ENCODE data around the gene BLM. TPM values are rescaled to one million over a fixed set of nuclear protein-coding genes. Genes with fewer than 3 reads are reported as not detected.
"Not testable (repeated sequence)": the region's sequence is repeated elsewhere in the genome, so short reads cannot be mapped to it uniquely, and the experiment has no call there.

Gene BLM
- total and polyA plus RNA-seq, 2 of the 13 experiments (the other 11 are each of a cell fraction or from before 2014, with no cell fraction given) = 5.1 to 11.8 TPM

DNA sequence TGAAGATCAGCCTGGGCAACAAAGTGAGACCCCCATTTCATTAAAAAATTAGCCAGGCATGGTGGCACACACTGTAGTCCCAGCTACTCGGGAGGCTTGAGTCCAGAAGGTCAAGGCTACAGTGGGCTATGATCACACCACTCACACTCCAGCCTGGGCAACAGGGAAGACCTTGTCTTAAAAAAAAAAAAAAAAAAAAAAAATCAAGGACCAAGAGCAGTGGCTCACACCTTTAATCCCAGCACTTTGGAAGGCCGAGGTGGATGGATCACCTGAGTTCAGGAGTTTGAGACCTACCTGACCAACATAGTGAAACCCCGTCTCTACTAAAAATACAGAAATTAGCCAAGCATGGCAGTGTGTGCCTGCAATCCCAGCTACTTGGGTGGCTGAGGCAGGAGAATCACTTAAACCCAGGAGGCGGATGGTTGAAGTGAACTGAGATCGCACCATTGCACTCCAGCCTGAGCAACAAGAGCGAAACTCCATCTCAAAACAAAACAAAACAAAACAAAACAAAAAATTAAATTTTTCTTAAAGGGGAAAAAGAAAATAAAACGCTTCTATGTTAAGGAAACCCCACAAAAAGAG, 49.3 kb upstream of the BLM start:
- peak; percentile 50; the same call in 1 of the 2 replicates for TF ChIP-seq HNF4A (CRISPR knock-in tag; IDR thresholded peaks at IDR 0.05)
- TF ChIP-seq, protein P1, sequence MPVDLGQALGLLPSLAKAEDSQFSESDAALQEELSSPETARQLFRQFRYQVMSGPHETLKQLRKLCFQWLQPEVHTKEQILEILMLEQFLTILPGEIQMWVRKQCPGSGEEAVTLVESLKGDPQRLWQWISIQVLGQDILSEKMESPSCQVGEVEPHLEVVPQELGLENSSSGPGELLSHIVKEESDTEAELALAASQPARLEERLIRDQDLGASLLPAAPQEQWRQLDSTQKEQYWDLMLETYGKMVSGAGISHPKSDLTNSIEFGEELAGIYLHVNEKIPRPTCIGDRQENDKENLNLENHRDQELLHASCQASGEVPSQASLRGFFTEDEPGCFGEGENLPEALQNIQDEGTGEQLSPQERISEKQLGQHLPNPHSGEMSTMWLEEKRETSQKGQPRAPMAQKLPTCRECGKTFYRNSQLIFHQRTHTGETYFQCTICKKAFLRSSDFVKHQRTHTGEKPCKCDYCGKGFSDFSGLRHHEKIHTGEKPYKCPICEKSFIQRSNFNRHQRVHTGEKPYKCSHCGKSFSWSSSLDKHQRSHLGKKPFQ (CRISPR knock-in tag; IDR thresholded peaks at IDR 0.05; ENCODE audit: insufficient replicate concordance) = peak; percentile 99
- peak; percentile 45; the same call in 1 of the 2 replicates for TF ChIP-seq ZNF460 (CRISPR knock-in tag; IDR thresholded peaks at IDR 0.05; ENCODE audit: borderline replicate concordance)
- TF ChIP-seq, protein P2, sequence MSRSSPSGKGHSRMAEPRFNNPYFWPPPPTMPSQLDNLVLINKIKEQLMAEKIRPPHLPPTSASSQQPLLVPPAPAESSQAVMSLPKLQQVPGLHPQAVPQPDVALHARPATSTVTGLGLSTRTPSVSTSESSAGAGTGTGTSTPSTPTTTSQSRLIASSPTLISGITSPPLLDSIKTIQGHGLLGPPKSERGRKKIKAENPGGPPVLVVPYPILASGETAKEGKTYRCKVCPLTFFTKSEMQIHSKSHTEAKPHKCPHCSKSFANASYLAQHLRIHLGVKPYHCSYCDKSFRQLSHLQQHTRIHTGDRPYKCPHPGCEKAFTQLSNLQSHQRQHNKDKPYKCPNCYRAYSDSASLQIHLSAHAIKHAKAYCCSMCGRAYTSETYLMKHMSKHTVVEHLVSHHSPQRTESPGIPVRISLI (CRISPR knock-in tag; IDR thresholded peaks at IDR 0.05; ENCODE audit: borderline replicate concordance) = peak; percentile 62; the same call in 1 of the 2 replicates
- 0 out of 2 replicates have a peak, but pooled peaks have one; percentile 4 for TF ChIP-seq ZMYM3 (CRISPR knock-in tag; IDR thresholded peaks at IDR 0.05)
- TF ChIP-seq, protein P3, sequence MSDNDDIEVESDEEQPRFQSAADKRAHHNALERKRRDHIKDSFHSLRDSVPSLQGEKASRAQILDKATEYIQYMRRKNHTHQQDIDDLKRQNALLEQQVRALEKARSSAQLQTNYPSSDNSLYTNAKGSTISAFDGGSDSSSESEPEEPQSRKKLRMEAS (IDR thresholded peaks at IDR 0.05) = 0 out of 2 replicates have a peak, but pooled peaks have one; percentile 3
- peak overlapping the region; percentile 12 for H3K27ac ChIP-seq (ENCODE audit: extremely low read length, insufficient read depth, low read length)
- H4K20me1 ChIP-seq (ENCODE audit: insufficient read depth, low read length); H3K36me3 ChIP-seq (replicated peaks in 1 of 2; ENCODE audit: control insufficient read depth in 1 of 2, insufficient read depth in 2 of 2, low read length in 2 of 2); intact Hi-C loops (cut with micrococcal nuclease; ENCODE audit: unreplicated experiment); in situ Hi-C loops (cut with HindIII; ENCODE audit: extremely low pct_ligation_motif_present, low pct_unique_long_range_greater_than_20kb); H3K9ac ChIP-seq (ENCODE audit: insufficient read depth, low read depth, low read length); ATAC-seq; H3K79me2 ChIP-seq (ENCODE audit: insufficient read depth, low read length); H3K9me3 ChIP-seq (ENCODE audit: low read length); BruUV-seq (replicated peaks); CTCF ChIA-PET (ENCODE audit: low intra/inter-chr PET ratio, low total read pairs); H3K27me3 ChIP-seq (ENCODE audit: control insufficient read depth in 1 of 2, insufficient read depth in 2 of 2, low read length in 2 of 2); FAIRE-seq; H2AFZ ChIP-seq (ENCODE audit: low read length): not testable (repeated sequence)
- H3K4me2 ChIP-seq (ENCODE audit: low read depth, low read length) = peak overlapping the region; percentile 72
- H3K4me1 ChIP-seq (ENCODE audit: insufficient read depth, low read length) = peaks cover 31% of the 10 kb centered on the region
- peak overlapping the region in 1 of 3 experiments; percentile 20; a peak in 1 of 6 replicates for H3K4me3 ChIP-seq (replicated peaks in 1 of 3; ENCODE audit: insufficient read depth in 1 of 3, low read depth in 2 of 3, low read length in 3 of 3)
- 58% methylated on average over 7 of the region's 7 CpGs for WGBS (ENCODE audit: low lambda C conversion rate)
- POLR2A ChIA-PET = interaction anchor here (1.3 kb wide), 1 partner anchor 49 kb away, joined by 4 read pairs; the partner anchor contains the start of gene BLM
- peak; percentile 41 for DNase-seq (ENCODE audit: low spot score)

DNA sequence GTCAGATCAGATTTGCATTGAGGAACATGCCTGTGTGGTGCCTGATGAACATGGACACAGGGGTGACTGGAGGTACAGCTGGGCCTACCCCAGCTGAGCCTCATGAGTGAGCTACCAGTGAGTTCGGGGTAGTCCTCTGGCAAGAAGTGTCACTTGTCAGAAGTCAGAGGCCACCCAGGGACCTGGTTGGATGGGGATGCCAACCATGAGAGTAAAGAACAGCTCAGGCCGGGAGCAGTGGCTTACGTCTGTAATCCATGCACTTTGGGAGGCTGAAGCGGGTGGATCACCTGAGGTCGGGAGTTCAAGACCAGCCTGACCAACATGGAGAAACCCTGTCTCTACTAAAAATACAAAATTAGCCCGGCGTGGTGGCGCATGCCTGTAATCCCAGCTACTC, 46.5 kb upstream of the BLM start:
- H3K27me3 ChIP-seq (ENCODE audit: control insufficient read depth in 1 of 2, insufficient read depth in 2 of 2, low read length in 2 of 2); H3K4me3 ChIP-seq (replicated peaks in 1 of 3; ENCODE audit: insufficient read depth in 1 of 3, low read depth in 2 of 3, low read length in 3 of 3); H3K27ac ChIP-seq (ENCODE audit: extremely low read length, insufficient read depth, low read length); H3K9ac ChIP-seq (ENCODE audit: insufficient read depth, low read depth, low read length); H2AFZ ChIP-seq (ENCODE audit: low read length); H3K9me3 ChIP-seq (ENCODE audit: low read length); POLR2A ChIA-PET; H3K4me2 ChIP-seq (ENCODE audit: low read depth, low read length); in situ Hi-C loops (cut with HindIII; ENCODE audit: extremely low pct_ligation_motif_present, low pct_unique_long_range_greater_than_20kb); ATAC-seq; FAIRE-seq; H3K36me3 ChIP-seq (replicated peaks in 1 of 2; ENCODE audit: control insufficient read depth in 1 of 2, insufficient read depth in 2 of 2, low read length in 2 of 2); H3K79me2 ChIP-seq (ENCODE audit: insufficient read depth, low read length); H4K20me1 ChIP-seq (ENCODE audit: insufficient read depth, low read length); intact Hi-C loops (cut with micrococcal nuclease; ENCODE audit: unreplicated experiment); CTCF ChIA-PET (ENCODE audit: low intra/inter-chr PET ratio, low total read pairs); BruUV-seq (replicated peaks); DNase-seq (ENCODE audit: low spot score): not testable (repeated sequence)
- H3K4me1 ChIP-seq (ENCODE audit: insufficient read depth, low read length) = peaks cover 25% of the 10 kb centered on the region
- WGBS (ENCODE audit: low lambda C conversion rate) = 69% methylated on average over 7 of the region's 8 CpGs

All from HepG2 (cell line).